Ishikawa (cell line): ENCODE results near the gene GNG7.

ENCODE experiments used
- TAF1 ChIP-seq: IDR thresholded peaks from 2 replicates; pipeline ENCODE4 v1.6.1; 2012; ENCODE audit warnings: low read depth, mild to moderate bottlenecking
- TCF12 ChIP-seq: IDR thresholded peaks from 2 replicates; pipeline ENCODE4 v1.6.1; 2012; ENCODE audit warnings: low read depth
- TF ChIP-seq, protein P1 (sequence below): IDR thresholded peaks from 2 replicates; pipeline ENCODE4 v1.6.1; 2012
- TF ChIP-seq, protein P2 (sequence below): IDR thresholded peaks from 2 replicates; pipeline ENCODE4 v1.6.1; 2012; ENCODE audit warnings: low read depth, mild to moderate bottlenecking

DNA sequence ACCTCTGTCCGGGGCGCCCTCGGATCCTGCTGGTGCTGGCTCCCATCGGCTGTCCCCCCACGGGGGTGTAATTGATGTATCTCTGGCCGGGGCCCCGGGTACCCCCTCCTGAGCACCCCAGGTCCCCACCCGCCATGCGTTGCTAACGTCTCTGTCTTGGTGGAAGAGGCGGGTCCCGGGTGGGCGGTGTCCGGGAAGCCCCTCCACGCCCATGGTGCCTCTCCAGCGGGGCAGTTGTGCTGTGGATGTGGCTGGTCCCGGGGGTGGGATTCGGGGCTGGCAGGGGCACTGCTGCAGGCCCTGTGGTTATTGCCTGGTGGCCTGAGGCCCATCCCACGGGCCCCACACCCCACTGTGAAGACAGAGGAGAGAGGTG is 13.8 kb upstream of the GNG7 start:
- TF ChIP-seq TCF12 (no peak), TAF1 (no peak)
- TF ChIP-seq, protein P1, sequence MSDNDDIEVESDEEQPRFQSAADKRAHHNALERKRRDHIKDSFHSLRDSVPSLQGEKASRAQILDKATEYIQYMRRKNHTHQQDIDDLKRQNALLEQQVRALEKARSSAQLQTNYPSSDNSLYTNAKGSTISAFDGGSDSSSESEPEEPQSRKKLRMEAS = no peak
- TF ChIP-seq, protein P2, sequence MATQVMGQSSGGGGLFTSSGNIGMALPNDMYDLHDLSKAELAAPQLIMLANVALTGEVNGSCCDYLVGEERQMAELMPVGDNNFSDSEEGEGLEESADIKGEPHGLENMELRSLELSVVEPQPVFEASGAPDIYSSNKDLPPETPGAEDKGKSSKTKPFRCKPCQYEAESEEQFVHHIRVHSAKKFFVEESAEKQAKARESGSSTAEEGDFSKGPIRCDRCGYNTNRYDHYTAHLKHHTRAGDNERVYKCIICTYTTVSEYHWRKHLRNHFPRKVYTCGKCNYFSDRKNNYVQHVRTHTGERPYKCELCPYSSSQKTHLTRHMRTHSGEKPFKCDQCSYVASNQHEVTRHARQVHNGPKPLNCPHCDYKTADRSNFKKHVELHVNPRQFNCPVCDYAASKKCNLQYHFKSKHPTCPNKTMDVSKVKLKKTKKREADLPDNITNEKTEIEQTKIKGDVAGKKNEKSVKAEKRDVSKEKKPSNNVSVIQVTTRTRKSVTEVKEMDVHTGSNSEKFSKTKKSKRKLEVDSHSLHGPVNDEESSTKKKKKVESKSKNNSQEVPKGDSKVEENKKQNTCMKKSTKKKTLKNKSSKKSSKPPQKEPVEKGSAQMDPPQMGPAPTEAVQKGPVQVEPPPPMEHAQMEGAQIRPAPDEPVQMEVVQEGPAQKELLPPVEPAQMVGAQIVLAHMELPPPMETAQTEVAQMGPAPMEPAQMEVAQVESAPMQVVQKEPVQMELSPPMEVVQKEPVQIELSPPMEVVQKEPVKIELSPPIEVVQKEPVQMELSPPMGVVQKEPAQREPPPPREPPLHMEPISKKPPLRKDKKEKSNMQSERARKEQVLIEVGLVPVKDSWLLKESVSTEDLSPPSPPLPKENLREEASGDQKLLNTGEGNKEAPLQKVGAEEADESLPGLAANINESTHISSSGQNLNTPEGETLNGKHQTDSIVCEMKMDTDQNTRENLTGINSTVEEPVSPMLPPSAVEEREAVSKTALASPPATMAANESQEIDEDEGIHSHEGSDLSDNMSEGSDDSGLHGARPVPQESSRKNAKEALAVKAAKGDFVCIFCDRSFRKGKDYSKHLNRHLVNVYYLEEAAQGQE = no peak
